HepG2 (cell line): ENCODE results near the gene PSMB9. TPM values are rescaled to one million over a fixed set of nuclear protein-coding genes. Genes with fewer than 3 reads are reported as not detected.
A peak's percentile ranks its signal among the peaks of the same experiment; 100 is the strongest.

Experiments used
- ATAC-seq: fragments of 200-7000 bp; cut with Tn5 transposase; 3 replicates; pipeline ENCODE4 v1.9.1; 2020; ENCODE audit warnings: mild to moderate bottlenecking, moderate library complexity
- BruUV-seq: library from RNA; stranded (reverse); fragments of 400-500 nt; replicated peaks from 2 replicates; lab custom pipeline; 2021; lab: Mats Ljungman, UMichigan
- CTCF ChIA-PET: fragments of 300-600 bp; formaldehyde crosslinking; extraction: SDS; loops from one replicate; lab custom pipeline; 2021; ENCODE audit warnings: low total read pairs, inconsistent platforms, low intra/inter-chr PET ratio; lab: Yijun Ruan, JAX
- POLR2A ChIA-PET: fragments of 350-600 bp; sonication (Branson Sonifier 250); formaldehyde crosslinking; loops from one replicate; lab custom pipeline; 2020; ENCODE audit warnings: antibody characterized with exemption, inconsistent platforms; lab: Yijun Ruan, JAX
- DNase-seq: peaks from one replicate; pipeline ENCODE4 v3.0.0-alpha.2; 2015; ENCODE audit warnings: low spot score
- FAIRE-seq: peaks from 3 replicates; lab custom pipeline; 2011; peaks lifted over from hg19 to GRCh38; lab: Jason Lieb, UNC
- H2AFZ ChIP-seq: one replicate; pipeline ENCODE4 v1.6.1; 2011; ENCODE audit warnings: low read length, inconsistent platforms
- H3K27ac ChIP-seq: fragments of 300-600 bp; 3 replicates; pipeline ENCODE4 v1.8.0; 2011; ENCODE audit warnings: mixed run types, mild to moderate bottlenecking, mixed read lengths, low read length, inconsistent platforms; ENCODE audit not compliant: insufficient read depth; ENCODE audit errors: extremely low read length
- H3K27me3 ChIP-seq, 2 experiments: fragments of 200-600 bp in 1 of 2; 2 replicates in 1 of 2; 3 replicates in 1 of 2; pipeline versions ENCODE4 v1.6.0 to v1.8.0; 2011; ENCODE audit warnings: low read length in 2 of 2, mild to moderate bottlenecking in 2 of 2, moderate library complexity in 2 of 2, inconsistent platforms in 1 of 2; ENCODE audit not compliant: insufficient read depth in 2 of 2, control insufficient read depth in 1 of 2
- H3K36me3 ChIP-seq, 2 experiments: fragments of 200-600 bp in 1 of 2; replicated peaks in 1 of 2; 2 replicates in 1 of 2; 3 replicates in 1 of 2; pipeline versions ENCODE4 v1.5.1 to v1.8.0; 2011; ENCODE audit warnings: low read length in 2 of 2, inconsistent platforms in 1 of 2; ENCODE audit not compliant: insufficient read depth in 2 of 2, control insufficient read depth in 1 of 2
- H3K4me1 ChIP-seq: 2 replicates; pipeline ENCODE4 v1.5.1; 2012; ENCODE audit warnings: low read length, inconsistent platforms; ENCODE audit not compliant: insufficient read depth
- H3K4me2 ChIP-seq: 2 replicates; pipeline ENCODE4 v1.6.0; 2011; ENCODE audit warnings: low read depth, low read length, inconsistent platforms
- H3K4me3 ChIP-seq, 3 experiments: fragments of 200-600 bp in 1 of 3; sonication (generic), shearing (Covaris generic) in 1 of 3; replicated peaks in 1 of 3; 2 replicates each; pipeline ENCODE4 v1.5.1; 2011 to 2016; ENCODE audit warnings: low read length in 3 of 3, inconsistent platforms in 2 of 3, low read depth in 2 of 3, mild to moderate bottlenecking in 2 of 3, control low read depth in 1 of 3, mixed read lengths in 1 of 3; ENCODE audit not compliant: insufficient read depth in 1 of 3
- H3K79me2 ChIP-seq: one replicate; pipeline ENCODE4 v1.6.1; 2011; ENCODE audit warnings: low read length, inconsistent platforms; ENCODE audit not compliant: insufficient read depth
- H3K9ac ChIP-seq: 2 replicates; pipeline ENCODE4 v1.6.0; 2011; ENCODE audit warnings: mild to moderate bottlenecking, low read depth, low read length, inconsistent platforms; ENCODE audit not compliant: insufficient read depth
- H3K9me3 ChIP-seq: 2 replicates; pipeline ENCODE4 v1.5.1; 2012; ENCODE audit warnings: mild to moderate bottlenecking, low read length
- H4K20me1 ChIP-seq: 2 replicates; pipeline ENCODE4 v1.6.0; 2011; ENCODE audit warnings: inconsistent platforms, mild to moderate bottlenecking, low read length, moderate library complexity; ENCODE audit not compliant: insufficient read depth
- HOXD1 ChIP-seq: sonication (generic); formaldehyde crosslinking; IDR thresholded peaks from 2 replicates; pipeline ENCODE4 v1.5.0; 2020; ENCODE audit warnings: missing genetic modification reagents
- RFX5 ChIP-seq: IDR thresholded peaks from 2 replicates; pipeline ENCODE4 v1.6.1; 2011; ENCODE audit warnings: low read depth, low read length, improper control_type of control experiment
- RNF2 ChIP-seq: fragments of 450-650 bp; conservative IDR thresholded peaks from 2 replicates; pipeline ENCODE4 v1.6.1; 2016; ENCODE audit warnings: low read depth
- TARDBP ChIP-seq: sonication (generic); formaldehyde crosslinking; IDR thresholded peaks from 2 replicates; pipeline ENCODE4 v1.8.0; 2022; ENCODE audit warnings: mild to moderate bottlenecking, missing genetic modification reagents
- ZFP41 ChIP-seq: sonication (generic); formaldehyde crosslinking; IDR thresholded peaks from 2 replicates; pipeline ENCODE4 v1.4.0; 2020; ENCODE audit warnings: mild to moderate bottlenecking, missing genetic modification reagents, borderline replicate concordance
- ZNF768 ChIP-seq: sonication (generic); formaldehyde crosslinking; IDR thresholded peaks from 2 replicates; pipeline ENCODE4 v1.4.0; 2020; ENCODE audit warnings: missing genetic modification reagents
- WGBS: methylation state at CpG from one replicate; pipeline ENCODE4 v1.1.6; 2017; ENCODE audit warnings: low lambda C conversion rate; 5-methylcytosine and 5-hydroxymethylcytosine counted together
- in situ Hi-C: cut with HindIII; loops from 2 replicates; pipeline ENCODE4 v1.10.0; 2017; ENCODE audit warnings: low pct_unique_long_range_greater_than_20kb; ENCODE audit not compliant: extremely low pct_ligation_motif_present
- intact Hi-C: fragments of 100-400 bp; cut with micrococcal nuclease; formaldehyde crosslinking; loops from one replicate; pipeline ENCODE4 v1.10.0; 2022; ENCODE audit not compliant: unreplicated experiment
- polyA plus RNA-seq, 8 experiments: library from polyadenylated mRNA; depleted of rRNA in 3 of 8; stranded (reverse) in 7 of 8; unstranded in 1 of 8; fragments of >200 nt; fragmentation: Illumina TruSeq in 4 of 8; extraction: Trizol in 4 of 8; gene quantifications; 2 replicates each; pipeline versions ENCODE4 v1.2.1 to v1.2.3, GENCODE V29; 2011 to 2016; ENCODE audit warnings: low read depth in 4 of 8, missing spikeins in 1 of 8, mixed read lengths in 1 of 8; ENCODE audit not compliant: insufficient read depth in 1 of 8
- total RNA-seq, 5 experiments: library from RNA; depleted of rRNA; stranded (reverse); fragments of >200 nt; fragmentation: Illumina TruSeq; extraction: Trizol; gene quantifications; 2 replicates each; pipeline ENCODE4 v1.2.3, GENCODE V29; 2016; ENCODE audit warnings: low read depth in 1 of 5
- TF ChIP-seq, protein P1 (sequence below): sonication (generic); formaldehyde crosslinking; IDR thresholded peaks from 2 replicates; pipeline ENCODE4 v1.4.0; 2020; ENCODE audit warnings: missing genetic modification reagents

The PSMB9 gene
- total and polyA plus RNA-seq, 2 of the 13 experiments (the other 11 are each of a cell fraction or from before 2014, with no cell fraction given), result 15.6 to 16.0 TPM

DNA sequence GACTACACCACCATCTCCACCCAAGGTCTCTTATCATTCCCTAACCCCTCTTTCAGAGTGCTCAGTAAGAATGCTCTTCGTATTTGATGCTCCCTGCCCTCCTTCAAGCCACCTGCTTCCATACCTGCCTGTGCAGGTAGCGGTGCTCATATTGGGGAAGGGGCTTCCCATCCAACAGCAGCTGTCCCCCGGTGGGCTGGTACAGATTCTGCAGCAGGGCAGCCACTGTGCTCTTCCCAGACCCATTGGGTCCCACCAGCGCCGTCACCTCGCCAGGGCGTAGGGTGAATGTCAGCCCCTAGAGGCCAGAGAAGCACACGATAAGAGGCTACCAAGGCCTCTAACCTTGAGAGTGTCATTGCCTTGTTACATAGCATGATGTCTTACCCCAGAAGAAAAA lies 6.2 kb upstream of the PSMB9 start:
- WGBS, result 91% methylated on average over 8 of the region's 8 CpGs
- no peak overlapping the region for H3K27ac ChIP-seq
- CTCF ChIA-PET, result no interaction called here
- FAIRE-seq (no peak), ATAC-seq (no peak), DNase-seq (no peak)
- POLR2A ChIA-PET, result no interaction called here
- TF ChIP-seq HOXD1 (CRISPR knock-in tag), result no peak
- 0 out of 2 replicates have a peak, but pooled peaks have one; percentile 13 for TF ChIP-seq RFX5
- TF ChIP-seq, protein P1, sequence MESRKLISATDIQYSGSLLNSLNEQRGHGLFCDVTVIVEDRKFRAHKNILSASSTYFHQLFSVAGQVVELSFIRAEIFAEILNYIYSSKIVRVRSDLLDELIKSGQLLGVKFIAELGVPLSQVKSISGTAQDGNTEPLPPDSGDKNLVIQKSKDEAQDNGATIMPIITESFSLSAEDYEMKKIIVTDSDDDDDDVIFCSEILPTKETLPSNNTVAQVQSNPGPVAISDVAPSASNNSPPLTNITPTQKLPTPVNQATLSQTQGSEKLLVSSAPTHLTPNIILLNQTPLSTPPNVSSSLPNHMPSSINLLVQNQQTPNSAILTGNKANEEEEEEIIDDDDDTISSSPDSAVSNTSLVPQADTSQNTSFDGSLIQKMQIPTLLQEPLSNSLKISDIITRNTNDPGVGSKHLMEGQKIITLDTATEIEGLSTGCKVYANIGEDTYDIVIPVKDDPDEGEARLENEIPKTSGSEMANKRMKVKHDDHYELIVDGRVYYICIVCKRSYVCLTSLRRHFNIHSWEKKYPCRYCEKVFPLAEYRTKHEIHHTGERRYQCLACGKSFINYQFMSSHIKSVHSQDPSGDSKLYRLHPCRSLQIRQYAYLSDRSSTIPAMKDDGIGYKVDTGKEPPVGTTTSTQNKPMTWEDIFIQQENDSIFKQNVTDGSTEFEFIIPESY (CRISPR knock-in tag), result peak; percentile 21; the same call in 1 of the 2 replicates
- no peak for TF ChIP-seq ZNF768
- BruUV-seq, result no TSS peak
- H3K9ac ChIP-seq, result no peak overlapping the region
- in situ Hi-C loops (no loop called here), intact Hi-C loops (no loop called here)
- no peak overlapping the region for H3K4me3 ChIP-seq
- peaks cover 1 to 6% of the 10 kb centered on the region in 2 experiments; a peak in 2 of 5 replicates for H3K36me3 ChIP-seq
- no peaks in the 10 kb centered on the region for H3K9me3 ChIP-seq
- no peaks in the 10 kb centered on the region; a peak in 1 of 5 replicates for H3K27me3 ChIP-seq
- no peaks in the 10 kb centered on the region for H4K20me1 ChIP-seq
- H3K4me1 ChIP-seq, result peaks cover 21% of the 10 kb centered on the region
- no peak overlapping the region for H2AFZ ChIP-seq
- H3K79me2 ChIP-seq, result no peaks in the 10 kb centered on the region
- H3K4me2 ChIP-seq, result no peak overlapping the region

DNA sequence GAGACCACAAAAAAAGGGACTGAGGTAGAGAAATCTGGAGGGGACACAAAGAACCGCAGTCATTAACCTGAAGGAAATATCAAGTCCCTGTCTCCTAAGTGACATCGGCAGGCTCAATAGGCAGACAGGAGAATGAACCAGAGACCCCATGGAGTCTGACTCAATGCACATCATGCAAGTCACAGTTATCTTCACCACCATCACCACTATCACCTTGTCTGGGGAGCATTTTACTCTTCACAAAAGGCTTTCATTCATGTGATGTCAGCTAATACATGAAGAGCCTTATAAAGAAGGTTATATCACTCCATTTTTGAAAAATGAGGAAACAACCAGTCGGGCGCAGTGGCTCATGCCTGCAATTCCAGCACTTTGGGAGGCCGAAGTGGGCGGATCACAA lies 4.9 kb upstream of the PSMB9 start:
- peaks cover 13% of the 10 kb centered on the region for H3K4me1 ChIP-seq
- H2AFZ ChIP-seq, result no peak overlapping the region
- no peaks in the 10 kb centered on the region for H4K20me1 ChIP-seq
- ChIA-PET CTCF (no interaction called here), POLR2A (no interaction called here)
- in situ Hi-C loops, result no loop called here
- no peak for ATAC-seq
- DNase-seq, result no peak
- intact Hi-C loops, result no loop called here
- H3K79me2 ChIP-seq, result no peaks in the 10 kb centered on the region
- no peaks in the 10 kb centered on the region for H3K9me3 ChIP-seq
- no peak overlapping the region for H3K4me3 ChIP-seq
- H3K36me3 ChIP-seq, result peaks cover 1 to 6% of the 10 kb centered on the region in 2 experiments; a peak in 2 of 5 replicates
- TF ChIP-seq TARDBP (CRISPR knock-in tag) (no peak), RNF2 (no peak), ZFP41 (CRISPR knock-in tag) (no peak)
- H3K9ac ChIP-seq, result no peak overlapping the region
- H3K4me2 ChIP-seq, result no peak overlapping the region
- no peak overlapping the region for H3K27ac ChIP-seq
- H3K27me3 ChIP-seq, result no peaks in the 10 kb centered on the region; a peak in 1 of 5 replicates
- no peak for FAIRE-seq
- no TSS peak for BruUV-seq
- whole genome bisulfite sequencing, result 81% methylated on average over 6 of the region's 6 CpGs
